Thoracic aorta (tissue), 2 donors: ENCODE measurements around the gene CD7. TPM values are rescaled to one million over a fixed set of nuclear protein-coding genes. Genes with fewer than 3 reads are reported as not detected.
A peak's percentile ranks its signal among the peaks of the same experiment; 100 is the strongest.

Experiments used
- ATAC-seq: fragments of 150-250 bp; one replicate; pipeline ENCODE4 v1.8.0; 2017; ENCODE audit warnings: low read depth; ENCODE audit not compliant: insufficient number of reproducible peaks, low FRiP score
- DNase-seq: peaks from one replicate; pipeline ENCODE4 v3.0.0-alpha.2; 2020; ENCODE audit warnings: low spot score
- H3K27ac ChIP-seq, 2 donors: fragments of 200-600 bp; sonication (generic); 1 replicate in 1 of 2; 2 replicates in 1 of 2; pipeline ENCODE4 v1.5.1; 2016; ENCODE audit warnings: mild to moderate bottlenecking in 2 of 2, moderate library complexity in 2 of 2
- H3K27me3 ChIP-seq: fragments of 200-600 bp; sonication (generic); replicated peaks from 2 replicates; pipeline ENCODE4 v1.6.0; 2016; ENCODE audit warnings: mild to moderate bottlenecking; ENCODE audit not compliant: insufficient read depth
- H3K36me3 ChIP-seq: fragments of 200-600 bp; sonication (generic); one replicate; pipeline ENCODE4 v1.5.1; 2016
- H3K4me1 ChIP-seq, 2 donors: fragments of 200-600 bp; sonication (generic); 1 replicate in 1 of 2; 2 replicates in 1 of 2; pipeline versions ENCODE4 v1.5.1 to v1.6.0; 2016; ENCODE audit warnings: low read depth in 2 of 2, mild to moderate bottlenecking in 1 of 2; ENCODE audit not compliant: control insufficient read depth in 1 of 2
- H3K4me3 ChIP-seq: fragments of 200-600 bp; sonication (generic); 2 replicates; pipeline ENCODE4 v1.5.1; 2016; ENCODE audit warnings: mild to moderate bottlenecking
- H3K9me3 ChIP-seq: fragments of 200-600 bp; sonication (generic); 2 replicates; pipeline ENCODE4 v1.5.1; 2016
- total RNA-seq, 2 donors: library from RNA; depleted of rRNA; stranded (reverse); fragments of >200 nt; gene quantifications; one replicate each; pipeline versions ENCODE4 v1.1.0 to v1.2.3, GENCODE V29; 2016
- TF ChIP-seq, protein P1 (sequence below): fragments of 200-600 bp; sonication (generic); IDR thresholded peaks from one replicate; pipeline ENCODE4 v1.5.1; 2019; ENCODE audit warnings: antibody characterized with exemption

Gene CD7
- total RNA-seq, 2 donors from 2014 or later: 3.0 to 3.5 TPM

DNA sequence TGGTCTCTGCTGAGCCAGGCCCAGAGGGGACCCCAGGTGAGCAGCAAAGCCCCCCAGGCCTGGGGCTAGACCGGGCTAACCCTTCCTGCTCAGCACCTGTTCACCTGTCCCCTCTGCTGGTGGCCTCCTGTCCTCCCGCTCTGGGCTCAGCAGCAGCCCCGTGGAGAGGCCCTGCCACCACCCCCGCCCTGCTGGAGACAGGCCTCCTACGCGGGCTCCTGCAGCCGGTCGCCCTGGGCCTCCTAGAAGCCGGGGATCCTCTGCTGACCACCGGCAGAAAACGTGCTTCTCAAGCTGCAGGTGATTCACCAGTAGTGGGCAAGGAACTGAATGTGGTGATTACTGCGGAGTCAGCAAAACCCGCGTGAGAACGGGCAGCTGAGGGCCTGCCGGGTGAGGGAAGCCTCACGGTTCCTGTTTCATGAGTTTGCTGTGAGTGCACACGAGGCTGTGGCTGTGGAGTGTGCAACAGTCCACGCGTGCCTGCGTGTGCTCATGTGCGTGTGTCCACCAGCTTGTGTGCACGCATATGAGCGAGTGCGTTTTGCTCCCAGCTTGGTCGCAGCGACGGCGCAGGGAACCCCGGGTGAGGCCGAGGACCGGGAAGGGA is 15.4 kb upstream of the CD7 start:
- no peaks in the 10 kb centered on the region for H3K9me3 ChIP-seq
- peaks cover 24 to 38% of the 10 kb centered on the region in 2 donors for H3K4me1 ChIP-seq
- H3K27me3 ChIP-seq: no peaks in the 10 kb centered on the region
- no peak for ATAC-seq
- H3K36me3 ChIP-seq: no peaks in the 10 kb centered on the region
- no peak overlapping the region for H3K27ac ChIP-seq
- TF ChIP-seq, protein P1, sequence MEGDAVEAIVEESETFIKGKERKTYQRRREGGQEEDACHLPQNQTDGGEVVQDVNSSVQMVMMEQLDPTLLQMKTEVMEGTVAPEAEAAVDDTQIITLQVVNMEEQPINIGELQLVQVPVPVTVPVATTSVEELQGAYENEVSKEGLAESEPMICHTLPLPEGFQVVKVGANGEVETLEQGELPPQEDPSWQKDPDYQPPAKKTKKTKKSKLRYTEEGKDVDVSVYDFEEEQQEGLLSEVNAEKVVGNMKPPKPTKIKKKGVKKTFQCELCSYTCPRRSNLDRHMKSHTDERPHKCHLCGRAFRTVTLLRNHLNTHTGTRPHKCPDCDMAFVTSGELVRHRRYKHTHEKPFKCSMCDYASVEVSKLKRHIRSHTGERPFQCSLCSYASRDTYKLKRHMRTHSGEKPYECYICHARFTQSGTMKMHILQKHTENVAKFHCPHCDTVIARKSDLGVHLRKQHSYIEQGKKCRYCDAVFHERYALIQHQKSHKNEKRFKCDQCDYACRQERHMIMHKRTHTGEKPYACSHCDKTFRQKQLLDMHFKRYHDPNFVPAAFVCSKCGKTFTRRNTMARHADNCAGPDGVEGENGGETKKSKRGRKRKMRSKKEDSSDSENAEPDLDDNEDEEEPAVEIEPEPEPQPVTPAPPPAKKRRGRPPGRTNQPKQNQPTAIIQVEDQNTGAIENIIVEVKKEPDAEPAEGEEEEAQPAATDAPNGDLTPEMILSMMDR: no peak
- DNase-seq: no peak
- H3K4me3 ChIP-seq: peak overlapping the region; percentile 83

DNA sequence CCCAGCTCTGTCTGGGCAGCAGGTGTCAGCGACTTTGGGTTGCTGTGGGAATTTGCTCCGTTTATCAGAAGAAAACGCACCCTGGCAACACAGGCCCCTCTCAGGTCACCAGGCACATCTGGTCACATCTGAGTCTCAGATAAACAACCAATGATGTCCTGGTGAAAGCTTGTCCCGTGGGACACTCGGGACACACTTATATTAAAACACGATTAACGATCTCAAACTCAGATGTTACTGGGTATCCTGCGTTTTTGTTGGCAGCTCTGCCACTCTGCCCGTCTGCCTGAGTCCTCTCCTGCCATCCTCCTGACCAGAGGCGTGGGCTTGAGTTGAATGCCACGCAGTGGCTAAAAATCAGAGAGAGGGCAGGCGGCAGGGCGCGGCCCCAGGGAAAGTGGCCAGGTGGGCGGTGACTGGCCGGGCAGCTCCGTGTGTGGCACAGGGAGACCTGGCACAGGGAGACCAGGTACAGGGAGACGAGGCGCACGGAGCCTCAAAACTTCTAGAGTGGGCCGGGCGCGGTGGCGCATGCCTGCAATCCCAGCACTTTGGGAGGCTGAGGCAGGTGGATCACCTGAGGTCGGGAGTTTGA is 14.0 kb upstream of the CD7 start:
- Histone ChIP-seq H3K36me3 (no peaks in the 10 kb centered on the region), H3K4me3 (no peak overlapping the region), H3K9me3 (no peaks in the 10 kb centered on the region), H3K27me3 (no peaks in the 10 kb centered on the region), H3K4me1 (peaks cover 24 to 38% of the 10 kb centered on the region in 2 donors), H3K27ac (no peak overlapping the region)
- TF ChIP-seq, protein P1: no peak
- ATAC-seq (no peak), DNase-seq (no peak)

DNA sequence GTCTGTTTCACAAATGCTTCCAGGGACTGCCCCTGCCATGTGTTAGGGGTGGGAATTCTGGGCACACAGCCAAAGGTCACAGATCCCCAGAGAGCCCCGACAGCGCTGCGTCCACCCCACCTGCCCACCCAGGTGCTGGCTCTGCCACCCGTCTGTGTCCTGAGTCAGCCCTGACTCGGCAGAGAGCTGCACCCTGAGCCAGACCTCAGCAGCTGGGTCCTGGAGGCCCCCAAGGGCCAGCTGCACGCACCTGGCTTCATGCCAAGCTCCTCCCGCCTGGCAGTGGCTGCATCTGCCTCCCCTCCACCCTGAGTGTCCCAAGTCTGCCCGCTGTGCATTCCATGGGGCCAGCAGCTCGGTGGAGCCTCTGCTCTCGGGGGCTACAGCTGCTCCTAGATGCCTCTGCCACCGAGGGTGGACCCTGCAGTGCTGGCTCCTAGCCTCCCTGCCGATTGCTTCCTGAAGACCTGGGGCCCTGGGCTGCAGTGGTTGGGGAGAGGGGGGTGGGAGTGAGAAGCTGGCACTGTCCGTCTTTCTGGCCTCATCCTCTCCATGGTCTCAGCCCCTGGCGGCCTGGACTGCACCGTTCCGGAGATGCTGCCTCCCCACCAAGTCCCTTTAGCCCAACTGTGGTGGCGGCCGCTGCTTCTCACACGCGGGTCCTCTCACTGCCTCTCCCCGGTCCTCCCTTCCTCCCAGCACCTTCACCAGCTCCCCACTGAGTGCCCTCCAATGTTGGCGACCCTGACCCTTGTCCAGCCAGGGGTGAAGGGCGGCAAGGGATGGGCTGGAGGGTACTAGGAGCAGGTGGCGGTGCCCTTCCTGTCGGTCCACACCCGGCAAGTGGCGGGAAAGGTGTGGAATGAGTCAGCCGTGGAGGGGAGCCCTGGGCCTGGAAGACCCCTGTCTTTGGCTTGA is 13.2 kb upstream of the CD7 start:
- Histone ChIP-seq H3K36me3 (no peaks in the 10 kb centered on the region), H3K27ac (no peak overlapping the region), H3K4me1 (peaks cover 21 to 38% of the 10 kb centered on the region in 2 donors), H3K9me3 (no peaks in the 10 kb centered on the region), H3K27me3 (no peaks in the 10 kb centered on the region), H3K4me3 (no peak overlapping the region)
- no peak for DNase-seq
- TF ChIP-seq, protein P1: no peak
- ATAC-seq: no peak

DNA sequence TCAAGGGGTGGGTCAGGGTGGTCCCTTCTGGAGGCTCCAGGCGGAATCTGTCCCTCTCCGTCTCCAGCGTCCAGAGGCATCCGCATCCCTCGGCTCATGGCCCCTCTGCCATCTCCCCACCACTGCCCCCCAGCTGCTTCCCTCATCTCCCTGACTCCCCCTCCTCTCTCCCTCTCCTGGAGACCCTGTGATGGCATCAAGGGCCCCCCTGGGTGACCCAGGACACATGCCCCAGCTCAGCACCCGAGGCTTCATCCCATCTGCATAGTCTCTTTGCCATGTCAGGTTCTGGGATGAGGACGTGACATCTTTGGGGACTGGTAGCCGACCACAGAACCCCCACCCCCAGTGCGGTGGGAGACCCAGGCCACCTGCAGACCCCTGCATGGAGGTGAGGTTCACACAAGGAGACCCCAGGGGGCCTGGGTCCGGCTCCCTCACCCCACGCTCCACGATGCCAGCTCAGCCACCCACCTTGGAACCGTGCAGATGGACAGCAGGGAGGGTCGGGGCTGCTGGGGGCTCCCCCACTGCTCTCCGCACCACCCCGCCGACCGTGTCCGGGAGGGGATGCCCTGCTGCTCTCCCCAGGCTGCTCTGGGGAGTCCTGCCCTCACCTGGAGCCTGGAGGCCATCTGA is 12.4 kb upstream of the CD7 start:
- Histone ChIP-seq H3K4me3 (no peak overlapping the region), H3K9me3 (no peaks in the 10 kb centered on the region), H3K27me3 (no peaks in the 10 kb centered on the region), H3K4me1 (peaks cover 19 to 31% of the 10 kb centered on the region in 2 donors), H3K36me3 (no peaks in the 10 kb centered on the region), H3K27ac (no peak overlapping the region)
- DNase-seq: no peak
- TF ChIP-seq, protein P1: no peak
- ATAC-seq: no peak
